Measurements from ENCODE around the gene ANKRD24.
"Not testable (repeated sequence)": the region's sequence is repeated elsewhere in the genome, so short reads cannot be mapped to it uniquely, and the experiment has no call there.

Gene ANKRD24

GRCh38 chr19:4267901-4268815 lies 85.7 kb downstream of the ANKRD24 start:
- DNase-seq (ENCODE audit: low read depth): no peak
- no peak overlapping the region for H3K4me3 ChIP-seq (ENCODE audit: low read length)
- no peak for TF ChIP-seq CTCF (conservative IDR thresholded peaks at IDR 0.05; ENCODE audit: low read length)

- no peak for TF ChIP-seq CTCF (conservative IDR thresholded peaks at IDR 0.05; ENCODE audit: low read length)
- DNase-seq (ENCODE audit: low read depth): no peak
- no peak overlapping the region for H3K4me3 ChIP-seq (ENCODE audit: low read length)
Measured at GRCh38 chr19:4268816-4269430, 86.4 kb downstream of the ANKRD24 start.

GRCh38 chr19:4272894-4273293 lies 90.4 kb downstream of the ANKRD24 start:
- no peak overlapping the region for H3K4me3 ChIP-seq (ENCODE audit: low read length)
- no peak for TF ChIP-seq CTCF (conservative IDR thresholded peaks at IDR 0.05; ENCODE audit: low read length)
- DNase-seq (ENCODE audit: low read depth): no peak

GRCh38 chr19:4274321-4274686 lies 91.8 kb downstream of the ANKRD24 start:
- not testable (repeated sequence) for DNase-seq (ENCODE audit: low read depth); H3K4me3 ChIP-seq (ENCODE audit: low read length)

All from AG10803 (cell line).